A549 treated with AZD9567 at 1 μM for 4 hours (cell line): Measurements from ENCODE around the gene SEPTIN12. TPM values are rescaled to one million over a fixed set of nuclear protein-coding genes. Genes with fewer than 3 reads are reported as not detected.

Experiments
- total RNA-seq: library from RNA; stranded (reverse); fragments of 200-300 nt; extraction: Qiagen RNA extraction; gene quantifications from 5 replicates; pipeline ENCODE4 v1.2.3, GENCODE V29; 2022; ENCODE audit not compliant: insufficient read depth

Gene SEPTIN12
- total RNA-seq, result 0.18 to 0.26 TPM in 2 of 5 replicates, not detected in the others

DNA sequence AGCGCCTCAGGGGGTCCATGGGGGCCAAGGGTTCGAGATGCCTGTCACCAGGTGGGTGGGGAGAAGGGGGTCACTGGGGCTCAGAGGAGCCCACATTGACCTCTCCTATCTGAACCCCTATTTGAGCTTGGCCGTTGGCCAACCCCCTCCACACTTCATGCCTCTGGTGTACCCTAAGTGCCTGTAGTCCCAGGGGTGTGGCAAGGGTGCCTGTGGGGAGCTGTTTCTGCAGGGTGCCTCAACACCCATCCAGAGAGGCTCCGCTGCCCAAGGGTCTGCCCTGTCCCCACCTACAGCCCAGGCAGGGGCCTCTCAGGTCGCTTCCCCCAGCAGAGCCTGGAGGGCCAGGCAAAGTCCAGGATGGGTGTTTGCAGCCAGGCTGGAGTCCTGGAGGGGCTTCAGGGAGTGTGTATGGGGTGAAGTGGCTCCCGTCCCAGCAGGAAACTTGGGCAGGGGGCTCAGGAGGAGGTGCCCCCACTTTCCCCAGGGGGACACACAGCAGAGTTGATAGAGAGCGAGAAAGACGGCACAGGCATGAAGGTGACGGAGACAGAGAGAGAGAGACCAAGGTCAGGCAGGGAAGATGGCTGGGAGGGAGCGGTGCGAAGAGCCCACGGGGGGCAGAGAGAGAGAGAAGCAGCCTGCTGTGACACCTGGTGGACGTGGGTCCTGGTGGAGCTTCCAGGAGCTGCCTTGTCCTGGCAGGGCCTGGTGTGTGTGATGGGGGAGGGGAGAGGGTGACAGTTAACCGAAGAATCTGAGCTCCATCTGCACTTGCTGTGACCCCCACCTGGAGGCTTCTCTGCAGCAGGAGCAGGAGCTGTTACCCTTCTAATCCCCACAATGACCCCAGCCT is at the start of gene SEPTIN12:
Gene SEPTIN12 (minus strand): TSS at position 719 of the 856 bp plus-strand sequence. CDS start 700 bp downstream, at position 19.

GRCh38 chr16:4801962-4802658 is 14.0 kb upstream of the SEPTIN12 start, which contains the start of gene ROGDI:
ROGDI (minus strand) TSS chr16:4802633; CDS start chr16:4802571, 62 bp downstream.

DNA sequence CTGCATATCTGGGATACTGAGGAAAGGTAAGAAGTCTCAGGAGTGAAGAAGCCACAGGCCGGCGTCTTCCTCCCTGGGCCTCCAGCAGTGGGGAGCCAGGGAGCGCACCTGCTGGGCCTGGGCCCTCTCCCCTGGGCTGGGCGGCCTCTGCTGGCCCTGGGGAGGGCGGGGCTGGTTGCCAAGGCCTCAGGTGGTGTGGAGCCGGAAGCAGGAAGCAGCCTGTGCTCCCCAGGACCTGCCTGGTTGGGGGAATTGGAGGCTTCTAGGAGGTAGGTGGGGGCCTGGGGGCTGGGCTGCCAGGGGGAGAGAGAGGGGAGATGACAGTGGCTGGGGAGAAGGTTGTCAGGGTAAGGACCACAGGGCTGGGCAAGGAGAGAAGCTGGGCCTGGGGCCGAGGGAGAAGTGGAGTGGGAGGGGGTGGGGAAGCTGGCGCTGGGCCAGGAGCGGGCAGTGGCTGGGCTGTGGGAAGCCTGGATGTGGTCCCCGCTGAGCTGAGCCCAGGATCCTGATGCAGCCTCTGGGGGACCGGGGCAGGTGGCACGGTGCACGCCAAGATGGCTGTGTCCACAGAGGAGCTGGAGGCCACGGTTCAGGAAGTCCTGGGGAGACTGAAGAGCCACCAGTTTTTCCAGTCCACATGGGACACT is 7.2 kb upstream of the SEPTIN12 start, which contains the start of gene SMIM22:
Gene SMIM22 (plus strand): TSS at position 189 of the 647 bp plus-strand sequence. CDS start 366 bp downstream, at position 555.

GRCh38 chr16:4766875-4767628 is 21.1 kb downstream of the SEPTIN12 start, which contains the start of gene ZNF500:
ZNF500 (minus strand) TSS chr16:4767162; CDS start chr16:4765978, 1,184 bp downstream.

DNA sequence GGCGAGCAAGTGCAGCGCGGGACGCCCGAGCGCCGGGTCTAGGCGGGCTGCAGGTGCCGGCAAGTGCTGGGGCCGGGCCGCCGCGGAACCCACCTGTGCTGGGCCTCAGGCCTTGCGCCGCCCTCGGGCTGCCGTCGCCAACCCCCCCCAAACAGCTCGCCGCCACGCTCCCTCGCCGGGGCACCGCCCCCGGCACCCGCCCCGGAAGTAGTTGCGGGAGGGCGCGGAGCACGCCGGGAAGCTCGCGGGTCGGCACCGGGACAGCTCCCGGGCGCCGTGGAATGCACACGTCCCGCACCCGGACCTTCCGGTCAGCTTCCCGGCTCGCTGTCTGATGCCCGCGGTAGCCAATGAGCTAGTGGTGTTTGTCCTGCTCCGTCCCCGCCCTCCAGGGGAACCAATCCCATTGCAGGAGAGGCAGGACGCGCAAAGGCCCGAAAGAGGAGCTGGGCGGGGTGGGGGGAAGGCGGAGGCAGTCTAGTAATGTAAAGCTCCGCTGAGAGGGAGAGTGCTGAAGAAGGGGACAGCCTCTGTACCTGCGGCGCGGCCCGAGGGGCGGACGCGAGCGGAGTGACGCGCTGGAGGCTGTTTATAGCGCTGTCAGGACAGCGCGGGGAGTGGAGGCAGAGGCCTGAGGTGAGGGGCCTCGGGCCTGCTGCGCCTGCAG is 53.9 kb downstream of the SEPTIN12 start, which contains the start of the genes ANKS3 and DNAAF8:
Gene ANKS3 (minus strand): TSS at position 209 of the 667 bp plus-strand sequence. CDS start 4,122 bp downstream, outside the sequence.
Gene DNAAF8 (plus strand): TSS at position 475 of the 667 bp plus-strand sequence. CDS start 1,978 bp downstream, outside the sequence.

Other genes with a start within 250 kb of the SEPTIN12 start
- 12.3 to 15.7 TPM (median 13.9 TPM) in 5 replicates for gene CDIP1, start 249.6 kb downstream of the SEPTIN12 start, total RNA-seq
- gene C16orf96, start 232.0 kb downstream of the SEPTIN12 start, total RNA-seq, result 0.02 to 0.06 TPM (median 0.05 TPM) in 3 of 5 replicates, not detected in the others
- gene UBALD1, start 173.5 kb downstream of the SEPTIN12 start, total RNA-seq, result 35.1 to 62.2 TPM (median 56.6 TPM) in 5 replicates
- 40.8 to 50.4 TPM (median 44.0 TPM) in 5 replicates for gene MGRN1, start 163.5 kb downstream of the SEPTIN12 start, total RNA-seq
- gene NUDT16L1, start 94.8 kb downstream of the SEPTIN12 start, total RNA-seq, result 15.7 to 28.4 TPM (median 26.0 TPM) in 5 replicates
- 17.4 to 28.8 TPM (median 27.4 TPM) in 5 replicates for gene ANKS3, start 54.1 kb downstream of the SEPTIN12 start, total RNA-seq
- 1.3 to 1.7 TPM (median 1.5 TPM) in 4 of 5 replicates, not detected in the other for gene DNAAF8, start 53.8 kb downstream of the SEPTIN12 start, total RNA-seq
- gene ZNF500, start 21.2 kb downstream of the SEPTIN12 start, total RNA-seq, result 8.0 to 14.9 TPM (median 8.8 TPM) in 5 replicates
- not detected in 5 replicates for gene SMIM22, start 7.0 kb upstream of the SEPTIN12 start, total RNA-seq
- 14.7 to 26.6 TPM (median 16.5 TPM) in 5 replicates for gene ROGDI, start 14.3 kb upstream of the SEPTIN12 start, total RNA-seq
- 43.4 to 47.9 TPM (median 46.8 TPM) in 5 replicates for gene GLYR1, start 58.9 kb upstream of the SEPTIN12 start, total RNA-seq
- gene UBN1, start 59.1 kb upstream of the SEPTIN12 start, total RNA-seq, result 27.4 to 28.9 TPM (median 28.1 TPM) in 5 replicates
- 2.8 to 3.8 TPM (median 3.6 TPM) in 5 replicates for gene PPL, start 148.8 kb upstream of the SEPTIN12 start, total RNA-seq
- gene SEC14L5, start 170.0 kb upstream of the SEPTIN12 start, total RNA-seq, result 0.02 to 0.08 TPM (median 0.03 TPM) in 4 of 5 replicates, not detected in the other
- 9.2 to 17.0 TPM (median 15.3 TPM) in 5 replicates for gene NAGPA, start 245.6 kb upstream of the SEPTIN12 start, total RNA-seq